GM18498 (cell line): Measurements from ENCODE around the gene AK9.
"Not testable (repeated sequence)": the region's sequence is repeated elsewhere in the genome, so short reads cannot be mapped to it uniquely, and the experiment has no call there.

Experiments
- ATAC-seq: cut with Tn5 transposase; IDR thresholded peaks from one replicate; pipeline ENCODE4 v1.9.1; 2021; ENCODE audit warnings: mild to moderate bottlenecking, moderate library complexity; ENCODE audit not compliant: unreplicated experiment

Gene AK9

GRCh38 chr6:109461733-109462526, 229.1 kb downstream of the AK9 start:
- ATAC-seq: no peak

GRCh38 chr6:109461205-109461604, 229.8 kb downstream of the AK9 start:
- ATAC-seq: not testable (repeated sequence)

GRCh38 chr6:109460161-109460829, 230.7 kb downstream of the AK9 start:
- no peak for ATAC-seq

GRCh38 chr6:109458774-109459531, 232.0 kb downstream of the AK9 start:
- peak; percentile 23 for ATAC-seq

- ATAC-seq: no peak
Observed at GRCh38 chr6:109457562-109457996, 233.4 kb downstream of the AK9 start.

GRCh38 chr6:109456710-109457561, 234.1 kb downstream of the AK9 start:
- ATAC-seq: no peak

- ATAC-seq: no peak
Observed at GRCh38 chr6:109456111-109456583, 234.9 kb downstream of the AK9 start.

- peak; percentile 60 for ATAC-seq
Observed at GRCh38 chr6:109455437-109456110, 235.4 kb downstream of the AK9 start, which contains the start of gene MICAL1. Gene MICAL1, minus strand, starts transcription at chr6:109455772. Its CDS starts 1,576 bp downstream, at chr6:109454196.

- peak; percentile 37 for ATAC-seq
Observed at GRCh38 chr6:109454496-109455436, 236.2 kb downstream of the AK9 start.

GRCh38 chr6:109453594-109454495, 237.2 kb downstream of the AK9 start:
- ATAC-seq: no peak

- ATAC-seq: no peak
Observed at GRCh38 chr6:109453156-109453555, 237.8 kb downstream of the AK9 start.

GRCh38 chr6:109452181-109452580, 238.8 kb downstream of the AK9 start:
- ATAC-seq: no peak

- ATAC-seq: no peak
Observed at GRCh38 chr6:109451376-109451775, 239.6 kb downstream of the AK9 start.

GRCh38 chr6:109450801-109451200, 240.2 kb downstream of the AK9 start:
- no peak for ATAC-seq

GRCh38 chr6:109449795-109450673, 241.0 kb downstream of the AK9 start:
- ATAC-seq: no peak

- ATAC-seq: no peak
Observed at GRCh38 chr6:109449064-109449794, 241.8 kb downstream of the AK9 start.
